Neuronal stem cell (in vitro differentiated cells): ENCODE data around the gene DAW1.

Source experiments
- DNase-seq: peaks from one replicate; pipeline ENCODE4 v3.0.0-alpha.2; 2013; ENCODE audit warnings: low spot score
- H2AFZ ChIP-seq: one replicate; pipeline ENCODE4 v1.6.1; 2013; ENCODE audit warnings: mild to moderate bottlenecking, low read length, inconsistent platforms
- H2AK5ac ChIP-seq: 2 replicates; pipeline ENCODE4 v1.6.1; 2013; ENCODE audit warnings: low read depth, mild to moderate bottlenecking, inconsistent platforms, low read length, moderate library complexity, mixed read lengths
- H2BK120ac ChIP-seq: 2 replicates; pipeline ENCODE4 v1.6.1; 2013; ENCODE audit warnings: low read depth, mild to moderate bottlenecking, inconsistent platforms, low read length, moderate library complexity, mixed read lengths
- H2BK12ac ChIP-seq: one replicate; pipeline ENCODE4 v1.6.1; 2013; ENCODE audit warnings: low read length, inconsistent platforms
- H2BK15ac ChIP-seq: 2 replicates; pipeline ENCODE4 v1.6.1; 2013; ENCODE audit warnings: mild to moderate bottlenecking, low read length, inconsistent platforms, mixed read lengths
- H2BK5ac ChIP-seq: one replicate; pipeline ENCODE4 v1.6.1; 2013; ENCODE audit warnings: inconsistent platforms, mild to moderate bottlenecking, low read length, moderate library complexity
- H3K14ac ChIP-seq: one replicate; pipeline ENCODE4 v1.6.1; 2013; ENCODE audit warnings: low read length, inconsistent platforms
- H3K18ac ChIP-seq: 2 replicates; pipeline ENCODE4 v1.6.1; 2013; ENCODE audit warnings: low read length, inconsistent platforms
- H3K23ac ChIP-seq: 2 replicates; pipeline ENCODE4 v1.6.1; 2013; ENCODE audit warnings: low read depth, mild to moderate bottlenecking, mixed read lengths, low read length, inconsistent platforms; ENCODE audit not compliant: poor library complexity
- H3K27ac ChIP-seq: replicated peaks from 3 replicates; pipeline ENCODE4 v1.5.1; 2013; ENCODE audit warnings: low read length, inconsistent platforms
- H3K27me3 ChIP-seq, 3 experiments: 2 replicates each; pipeline ENCODE4 v1.6.1; 2013; ENCODE audit warnings: low read length in 3 of 3, mild to moderate bottlenecking in 2 of 3, inconsistent platforms in 1 of 3, low read depth in 1 of 3, mixed read lengths in 1 of 3, moderate library complexity in 1 of 3; ENCODE audit not compliant: control insufficient read depth in 3 of 3, insufficient read depth in 3 of 3
- H3K36me3 ChIP-seq, 2 donors: replicated peaks in 1 of 2; 2 replicates each; pipeline ENCODE4 v1.6.1; 2013; ENCODE audit warnings: low read length in 2 of 2; ENCODE audit not compliant: control insufficient read depth in 2 of 2, insufficient read depth in 2 of 2
- H3K4ac ChIP-seq: 2 replicates; pipeline ENCODE4 v1.6.1; 2013; ENCODE audit warnings: inconsistent platforms, mild to moderate bottlenecking, low read length, moderate library complexity
- H3K4me1 ChIP-seq, 2 donors: 1 replicate in 1 of 2; 2 replicates in 1 of 2; pipeline ENCODE4 v1.6.1; 2013; ENCODE audit warnings: low read length in 2 of 2, low read depth in 1 of 2; ENCODE audit not compliant: control insufficient read depth in 2 of 2, insufficient read depth in 1 of 2
- H3K4me2 ChIP-seq: one replicate; pipeline ENCODE4 v1.6.1; 2013; ENCODE audit warnings: mild to moderate bottlenecking, low read length, inconsistent platforms; ENCODE audit not compliant: insufficient read depth, poor library complexity, severe bottlenecking
- H3K4me3 ChIP-seq, 2 donors: 2 replicates each; pipeline ENCODE4 v1.5.1; 2013; ENCODE audit warnings: low read length in 2 of 2, mild to moderate bottlenecking in 2 of 2, inconsistent platforms in 1 of 2, moderate library complexity in 1 of 2
- H3K79me1 ChIP-seq: one replicate; pipeline ENCODE4 v1.6.1; 2013; ENCODE audit warnings: low read depth, mild to moderate bottlenecking, inconsistent platforms, low read length, moderate library complexity
- H3K9ac ChIP-seq: one replicate; pipeline ENCODE4 v1.6.1; 2013; ENCODE audit warnings: mild to moderate bottlenecking, low read depth, low read length, inconsistent platforms; ENCODE audit not compliant: poor library complexity
- H3K9me3 ChIP-seq, 2 donors: replicated peaks in 1 of 2; 2 replicates each; pipeline versions ENCODE3 to v1.6.1; 2013; ENCODE audit warnings: low read length in 2 of 2, mild to moderate bottlenecking in 2 of 2, inconsistent platforms in 1 of 2, low read depth in 1 of 2, mixed read lengths in 1 of 2, moderate library complexity in 1 of 2; ENCODE audit not compliant: control insufficient read depth in 2 of 2, insufficient read depth in 1 of 2
- H4K8ac ChIP-seq: one replicate; pipeline ENCODE4 v1.6.1; 2013; ENCODE audit warnings: low read depth, mild to moderate bottlenecking, inconsistent platforms, low read length, moderate library complexity
- H4K91ac ChIP-seq: one replicate; pipeline ENCODE4 v1.6.1; 2013; ENCODE audit warnings: low read length, low read depth, mild to moderate bottlenecking, inconsistent platforms; ENCODE audit not compliant: poor library complexity
- WGBS, 2 donors: extraction: QIAGEN DNeasy Blood & Tissue Kit; methylation state at CpG; one replicate each; pipeline ENCODE4 v1.1.7; 2013; ENCODE audit warnings: missing lambda C conversion rate in 2 of 2, mixed read lengths in 1 of 2; ENCODE audit not compliant: insufficient read length in 2 of 2, insufficient replicate concordance in 1 of 2; ENCODE audit errors: extremely low coverage in 2 of 2; 5-methylcytosine and 5-hydroxymethylcytosine counted together

Gene DAW1

GRCh38 chr2:227846831-227847230 is 24.6 kb upstream of the DAW1 start:
- Histone ChIP-seq H3K4ac (no peak overlapping the region), H3K4me3 (no peak overlapping the region), H2AFZ (no peak overlapping the region), H3K23ac (no peak overlapping the region), H3K18ac (no peak overlapping the region), H2BK12ac (no peak overlapping the region), H4K8ac (no peak overlapping the region), H3K4me1 (no peaks in the 10 kb centered on the region), H3K14ac (no peak overlapping the region), H3K9ac (no peak overlapping the region), H2AK5ac (no peak overlapping the region), H4K91ac (no peak overlapping the region), H3K79me1 (no peaks in the 10 kb centered on the region), H2BK5ac (no peak overlapping the region), H2BK15ac (no peak overlapping the region), H3K36me3 (no peaks in the 10 kb centered on the region), H2BK120ac (no peak overlapping the region), H3K27ac (no peak overlapping the region), H3K9me3 (no peaks in the 10 kb centered on the region), H3K27me3 (no peaks in the 10 kb centered on the region), H3K4me2 (no peak overlapping the region)
- no peak for DNase-seq
- no CpG with 5 or more reads among the region's 1 CpG for WGBS, 2 donors

- H2BK5ac ChIP-seq: no peak overlapping the region
- H2AK5ac ChIP-seq: no peak overlapping the region
- H2AFZ ChIP-seq: no peak overlapping the region
- H3K4me3 ChIP-seq: no peak overlapping the region
- H3K27ac ChIP-seq: no peak overlapping the region
- no peak overlapping the region for H4K91ac ChIP-seq
- H3K14ac ChIP-seq: no peak overlapping the region
- no peak overlapping the region for H3K18ac ChIP-seq
- H2BK15ac ChIP-seq: no peak overlapping the region
- H3K23ac ChIP-seq: no peak overlapping the region
- H3K4ac ChIP-seq: no peak overlapping the region
- H3K9me3 ChIP-seq: no peaks in the 10 kb centered on the region
- H3K79me1 ChIP-seq: no peaks in the 10 kb centered on the region
- H2BK120ac ChIP-seq: no peak overlapping the region
- no peaks in the 10 kb centered on the region for H3K4me1 ChIP-seq
- no peaks in the 10 kb centered on the region for H3K27me3 ChIP-seq
- no peak overlapping the region for H3K4me2 ChIP-seq
- no peaks in the 10 kb centered on the region for H3K36me3 ChIP-seq
- no peak overlapping the region for H3K9ac ChIP-seq
- no CpG with 5 or more reads among the region's 3 CpGs for WGBS, 2 donors
- H2BK12ac ChIP-seq: no peak overlapping the region
- H4K8ac ChIP-seq: no peak overlapping the region
- DNase-seq: no peak
Observed at GRCh38 chr2:227848146-227848545, 23.3 kb upstream of the DAW1 start.

GRCh38 chr2:227848586-227848985 is 22.8 kb upstream of the DAW1 start:
- no peaks in the 10 kb centered on the region for H3K4me1 ChIP-seq
- H3K4me2 ChIP-seq: no peak overlapping the region
- H3K9ac ChIP-seq: no peak overlapping the region
- H3K4ac ChIP-seq: no peak overlapping the region
- no peak overlapping the region for H2BK12ac ChIP-seq
- H3K23ac ChIP-seq: no peak overlapping the region
- WGBS, 2 donors: no CpG with 5 or more reads among the region's 4 CpGs
- no peak overlapping the region for H2BK15ac ChIP-seq
- H3K14ac ChIP-seq: no peak overlapping the region
- no peaks in the 10 kb centered on the region for H3K9me3 ChIP-seq
- no peak overlapping the region for H4K8ac ChIP-seq
- H3K4me3 ChIP-seq: no peak overlapping the region
- no peak for DNase-seq
- no peaks in the 10 kb centered on the region for H3K27me3 ChIP-seq
- no peak overlapping the region for H3K18ac ChIP-seq
- H2AFZ ChIP-seq: no peak overlapping the region
- H3K27ac ChIP-seq: no peak overlapping the region
- no peaks in the 10 kb centered on the region for H3K36me3 ChIP-seq
- no peaks in the 10 kb centered on the region for H3K79me1 ChIP-seq
- H4K91ac ChIP-seq: no peak overlapping the region
- no peak overlapping the region for H2BK5ac ChIP-seq
- H2BK120ac ChIP-seq: no peak overlapping the region
- H2AK5ac ChIP-seq: no peak overlapping the region

- Histone ChIP-seq H3K14ac (no peak overlapping the region), H3K9ac (no peak overlapping the region), H3K23ac (no peak overlapping the region), H3K4me1 (peaks cover 0 to 3% of the 10 kb centered on the region in 2 donors), H3K18ac (no peak overlapping the region), H3K36me3 (no peaks in the 10 kb centered on the region), H4K91ac (no peak overlapping the region), H3K4me3 (no peak overlapping the region), H3K9me3 (peaks cover 0 to 1% of the 10 kb centered on the region in 2 donors), H2AFZ (no peak overlapping the region), H3K4ac (no peak overlapping the region), H4K8ac (no peak overlapping the region), H3K27me3 (no peaks in the 10 kb centered on the region), H2AK5ac (no peak overlapping the region), H2BK12ac (no peak overlapping the region), H3K4me2 (no peak overlapping the region), H3K79me1 (no peaks in the 10 kb centered on the region), H3K27ac (no peak overlapping the region), H2BK5ac (no peak overlapping the region), H2BK120ac (no peak overlapping the region), H2BK15ac (no peak overlapping the region)
- WGBS, 2 donors: no CpG with 5 or more reads among the region's 1 CpG
- no peak for DNase-seq
Observed at GRCh38 chr2:227849906-227850305, 21.5 kb upstream of the DAW1 start.
